NCI-H748 (cell line): Measurements from ENCODE around the gene REPIN1.

Experiments
- DNase-seq: peaks from one replicate; lab custom pipeline; 2025; ENCODE audit not compliant: unreplicated experiment; lab: John Stamatoyannopoulos, UW

REPIN1 gene

DNA sequence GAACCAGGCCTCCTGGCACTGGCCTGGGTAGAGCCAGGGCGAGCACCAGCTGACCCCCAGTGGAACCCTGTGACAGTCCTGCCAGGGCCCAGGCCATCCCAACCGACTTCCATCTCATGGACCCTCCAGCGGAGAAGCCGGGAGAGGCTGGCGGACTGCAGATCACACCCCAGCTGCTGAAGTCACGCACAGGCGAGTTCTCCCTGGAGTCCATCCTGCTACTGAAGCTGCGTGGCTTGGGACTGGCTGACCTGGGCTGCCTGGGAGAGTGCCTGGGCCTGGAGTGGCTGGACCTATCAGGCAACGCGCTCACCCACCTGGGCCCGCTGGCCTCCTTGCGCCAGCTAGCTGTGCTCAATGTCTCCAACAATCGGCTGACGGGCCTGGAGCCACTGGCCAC lies 31.9 kb upstream of the REPIN1 start:
- no peak for DNase-seq

GRCh38 chr7:150337179-150337578 lies 31.4 kb upstream of the REPIN1 start:
- DNase-seq = no peak

- no peak for DNase-seq
Measured at GRCh38 chr7:150337659-150338081, 31.0 kb upstream of the REPIN1 start.

DNA sequence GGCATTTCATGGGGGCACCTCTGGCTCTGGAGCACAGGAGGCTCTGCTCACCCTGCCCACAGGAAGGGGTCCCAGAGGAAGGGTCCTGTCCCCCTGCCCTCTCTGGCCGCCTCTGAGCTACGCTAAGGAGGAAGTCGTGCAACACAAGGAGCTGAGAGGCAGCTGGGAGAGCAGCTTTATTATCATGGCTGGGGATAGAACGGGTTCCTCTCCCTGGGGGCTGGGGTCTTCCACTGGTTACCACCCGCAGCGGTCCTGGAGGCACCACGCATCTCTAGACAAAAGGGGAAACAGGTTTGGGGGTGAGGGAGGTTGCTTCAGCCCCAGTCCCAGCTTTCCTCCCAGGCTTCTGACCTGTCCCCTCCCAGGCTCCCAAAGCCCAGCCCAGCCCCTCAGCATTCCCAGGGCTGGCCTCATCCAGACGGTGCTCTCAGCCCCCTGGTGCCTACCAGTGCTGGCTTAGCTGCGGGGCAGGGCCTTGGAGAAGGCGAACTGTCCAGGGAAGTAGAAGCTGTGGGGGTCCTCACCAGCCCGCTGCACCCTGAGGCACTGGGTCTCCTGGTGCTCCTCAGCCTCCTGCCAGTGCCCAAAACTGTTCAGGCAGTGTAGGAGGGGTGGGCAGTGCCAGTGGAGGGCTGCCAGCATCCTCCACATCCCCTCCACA lies 30.3 kb upstream of the REPIN1 start:
- DNase-seq = no peak

DNA sequence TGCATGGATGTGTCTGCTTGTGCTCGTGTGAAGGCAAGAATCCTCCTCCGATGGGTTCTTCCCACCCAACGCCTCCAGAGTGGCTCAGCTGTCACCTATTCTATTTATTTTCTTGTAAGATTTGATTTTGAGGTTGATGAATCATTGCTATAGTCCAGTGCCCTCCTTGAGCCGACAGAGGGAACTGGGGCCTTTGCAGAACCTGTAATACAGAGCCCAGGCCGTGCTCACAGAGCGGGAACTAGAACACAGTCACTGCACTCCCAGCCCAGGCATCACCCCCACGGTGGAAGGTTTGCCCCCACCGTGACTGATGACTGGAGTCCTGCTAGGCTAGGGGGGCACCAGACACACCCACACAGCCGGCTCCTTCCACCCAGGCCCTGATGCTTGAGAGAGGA lies 29.2 kb upstream of the REPIN1 start:
- DNase-seq = no peak

GRCh38 chr7:150340024-150340749 lies 28.4 kb upstream of the REPIN1 start:
- DNase-seq = no peak

- no peak for DNase-seq
Measured at GRCh38 chr7:150340875-150341262, 27.8 kb upstream of the REPIN1 start.

DNA sequence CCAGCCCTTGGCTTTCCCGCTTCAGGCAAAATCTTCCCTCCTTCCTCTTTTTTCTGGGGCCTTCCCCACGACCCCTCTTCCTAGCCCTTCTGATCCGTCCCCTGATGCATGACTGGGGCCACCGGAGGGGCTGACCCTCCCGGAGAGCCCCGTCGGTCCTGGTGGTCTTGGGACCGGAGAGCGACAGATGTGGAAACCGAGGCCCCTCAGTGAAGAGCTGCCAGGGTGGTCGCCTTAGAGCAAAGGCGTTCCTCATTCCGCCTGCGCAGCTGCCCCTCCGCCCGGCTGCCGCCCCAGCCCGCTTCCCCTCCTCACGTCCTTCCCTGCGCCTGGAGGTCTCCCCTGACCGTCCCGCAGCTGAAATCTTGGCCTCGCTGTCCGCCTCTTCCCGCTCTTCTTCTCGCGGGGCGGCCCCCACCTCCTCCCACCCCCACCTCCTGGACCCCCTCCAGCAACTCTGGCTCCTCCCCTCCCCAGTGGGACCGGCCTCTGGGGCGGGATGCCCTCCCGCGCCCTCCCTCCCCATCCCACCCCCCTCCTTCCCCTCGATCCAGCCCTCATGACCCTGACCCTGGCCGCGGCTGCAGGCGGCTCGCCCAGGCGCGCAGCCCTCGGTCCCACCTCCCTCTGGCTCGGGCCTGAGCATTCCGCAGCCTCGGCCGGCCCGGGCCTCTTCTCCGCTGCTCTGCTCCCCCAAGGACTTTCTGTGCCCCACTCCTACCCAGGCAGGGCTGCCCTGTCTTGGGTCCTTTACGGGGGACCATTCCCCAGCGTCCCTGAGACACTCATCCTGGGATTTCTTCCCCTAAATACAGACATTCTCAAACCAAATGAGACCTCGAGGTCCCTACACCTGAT lies 27.1 kb upstream of the REPIN1 start, which contains the start of gene RARRES2:
Gene RARRES2, minus strand, starts transcription at position 367 of the 858 bp plus-strand sequence. CDS start 1,020 bp downstream, outside the sequence.
- DNase-seq = no peak

- DNase-seq = no peak
Measured at GRCh38 chr7:150342121-150342408, 26.6 kb upstream of the REPIN1 start.

- no peak for DNase-seq
Measured at GRCh38 chr7:150343225-150343624, 25.4 kb upstream of the REPIN1 start.

DNA sequence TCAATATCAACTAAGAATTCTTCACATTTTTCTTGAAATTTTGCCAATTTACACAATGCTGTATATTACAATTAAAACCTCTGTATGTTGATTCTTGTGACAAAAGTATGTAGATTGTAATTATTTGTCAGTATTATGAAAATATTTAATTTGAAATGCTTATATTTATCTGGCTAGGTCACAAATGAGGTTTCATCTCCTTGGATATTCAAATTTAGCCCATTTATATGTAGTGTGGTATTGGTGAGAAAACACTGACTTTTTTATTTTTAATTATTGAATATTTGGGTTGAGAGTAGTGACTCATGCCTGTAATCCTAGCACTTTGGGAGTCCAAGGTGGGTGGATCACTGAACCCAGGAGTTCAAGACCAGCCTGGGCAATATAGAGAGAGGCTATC lies 24.3 kb upstream of the REPIN1 start:
- DNase-seq = no peak

DNA sequence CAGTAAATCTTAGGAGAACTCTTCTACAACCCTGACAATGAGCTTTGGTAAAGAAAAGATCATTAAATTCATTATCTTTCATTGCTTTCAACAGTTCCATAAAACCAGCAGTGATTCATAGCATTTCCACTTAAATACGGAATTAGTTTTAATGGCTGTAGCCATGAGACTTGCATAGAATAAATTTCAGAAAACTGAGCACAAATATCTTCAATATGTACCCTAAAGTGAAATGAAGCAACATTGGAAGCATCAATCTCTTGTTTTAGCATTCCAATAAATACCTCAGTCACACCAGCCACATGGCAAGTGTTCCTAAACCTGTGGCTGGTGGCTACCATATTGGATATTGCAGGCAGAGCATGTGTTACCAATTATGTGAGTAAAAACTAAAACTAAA lies 23.6 kb upstream of the REPIN1 start:
- no peak for DNase-seq

DNA sequence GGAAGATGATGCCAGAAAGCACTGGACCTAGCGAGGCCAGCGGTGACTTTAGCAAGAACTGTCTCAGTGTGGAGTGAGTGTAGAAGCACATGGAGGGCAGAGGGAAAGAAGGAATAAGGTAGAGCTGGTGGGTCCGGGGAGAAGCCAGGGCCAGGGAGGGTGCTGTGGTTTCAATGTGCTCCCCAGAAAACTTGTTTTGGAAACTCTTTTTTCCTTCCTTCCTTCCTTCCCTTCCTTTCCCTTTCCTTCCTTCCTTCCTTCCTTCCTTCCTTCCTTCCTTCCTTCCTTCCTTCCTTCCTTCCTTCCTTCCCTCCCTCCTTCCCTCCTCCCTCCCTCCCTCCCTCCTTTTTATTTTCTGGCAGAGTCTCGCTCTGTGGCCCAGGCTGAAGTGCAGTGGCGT lies 21.7 kb upstream of the REPIN1 start:
- DNase-seq = no peak

- DNase-seq = no peak
Measured at GRCh38 chr7:150351587-150352194, 16.9 kb upstream of the REPIN1 start.

- DNase-seq = no peak
Measured at GRCh38 chr7:150355666-150356059, 13.0 kb upstream of the REPIN1 start.

DNA sequence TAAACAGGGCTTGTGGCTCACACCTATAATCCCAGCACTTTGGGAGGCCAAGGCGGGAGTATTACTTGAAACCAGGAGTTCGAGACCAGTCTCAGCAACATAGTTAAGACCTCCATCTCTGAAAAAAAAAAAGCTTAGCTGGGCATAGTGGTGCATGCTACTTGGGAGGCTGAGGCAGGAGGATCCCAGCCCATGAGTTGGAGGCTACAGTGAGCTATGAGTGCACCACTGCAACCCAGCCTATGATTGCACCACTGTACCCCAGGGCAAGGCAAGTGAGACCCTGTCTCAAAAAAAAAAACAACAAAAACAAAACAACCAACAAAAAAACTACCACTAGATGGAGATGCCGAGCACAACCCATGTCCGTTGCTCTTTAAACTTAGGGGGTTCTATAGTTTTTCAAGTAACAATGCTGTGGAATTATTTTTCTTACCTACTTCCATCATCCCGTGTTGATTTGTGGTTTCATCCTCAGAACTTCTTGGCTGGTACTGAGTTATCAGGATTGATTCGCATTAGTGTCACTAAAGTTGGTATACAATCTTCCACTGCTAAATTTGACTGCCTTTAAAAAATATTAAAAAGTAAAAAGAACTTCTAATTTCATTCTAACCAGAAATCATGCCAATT lies 12.2 kb upstream of the REPIN1 start:
- peak; percentile 37 for DNase-seq

DNA sequence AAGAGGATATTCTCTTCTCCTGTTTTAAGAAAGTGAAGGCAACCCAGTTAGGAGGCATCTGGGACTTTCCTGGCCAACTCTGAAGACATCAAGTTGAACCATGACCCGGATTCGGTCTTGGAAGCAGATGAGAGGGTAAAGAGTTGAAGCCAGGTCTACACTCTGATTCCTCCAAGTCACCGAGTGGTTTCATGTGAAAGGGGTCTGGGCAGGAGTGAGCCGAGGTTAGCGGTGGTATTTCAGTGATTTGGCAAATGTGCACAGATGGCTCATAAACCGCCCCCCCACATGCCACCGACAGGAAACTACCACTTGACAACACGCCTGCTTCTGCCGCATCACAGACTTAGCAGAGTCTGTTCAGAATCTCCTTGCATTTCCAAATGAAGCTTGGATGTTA lies 11.4 kb upstream of the REPIN1 start:
- DNase-seq = peak; percentile 15

DNA sequence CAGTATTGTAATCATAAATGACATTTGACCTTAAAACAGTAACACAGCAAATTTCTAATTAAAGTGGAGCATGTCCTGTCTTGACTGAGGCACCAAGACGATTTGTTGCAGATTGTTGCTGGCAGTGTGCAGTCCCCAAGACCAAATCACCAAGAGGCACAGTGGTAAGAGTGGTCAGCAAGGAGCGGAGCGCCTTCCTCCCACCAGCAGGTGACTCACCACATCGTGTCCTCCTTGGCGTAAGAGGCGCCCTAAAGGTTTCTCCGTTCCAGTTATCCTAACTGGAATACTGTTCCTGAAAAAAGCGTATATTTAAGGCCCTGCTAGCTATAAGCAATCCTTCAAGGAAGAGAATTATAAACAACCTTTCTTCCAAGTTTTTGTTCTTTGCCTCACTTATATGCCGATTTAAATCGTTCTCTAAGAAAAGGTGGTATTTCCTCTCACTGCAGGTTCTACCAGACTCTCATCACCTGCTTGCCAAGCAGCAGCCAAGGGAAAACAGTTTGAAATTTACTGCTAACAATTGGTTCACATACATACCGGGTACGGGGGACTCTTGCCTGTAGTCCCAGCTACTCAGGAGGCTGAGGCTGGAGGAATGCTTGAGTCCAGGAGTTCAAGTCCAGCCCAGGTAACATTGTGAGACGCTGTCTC lies 10.7 kb upstream of the REPIN1 start:
- no peak for DNase-seq

GRCh38 chr7:150358433-150358832 lies 10.2 kb upstream of the REPIN1 start:
- DNase-seq = no peak

DNA sequence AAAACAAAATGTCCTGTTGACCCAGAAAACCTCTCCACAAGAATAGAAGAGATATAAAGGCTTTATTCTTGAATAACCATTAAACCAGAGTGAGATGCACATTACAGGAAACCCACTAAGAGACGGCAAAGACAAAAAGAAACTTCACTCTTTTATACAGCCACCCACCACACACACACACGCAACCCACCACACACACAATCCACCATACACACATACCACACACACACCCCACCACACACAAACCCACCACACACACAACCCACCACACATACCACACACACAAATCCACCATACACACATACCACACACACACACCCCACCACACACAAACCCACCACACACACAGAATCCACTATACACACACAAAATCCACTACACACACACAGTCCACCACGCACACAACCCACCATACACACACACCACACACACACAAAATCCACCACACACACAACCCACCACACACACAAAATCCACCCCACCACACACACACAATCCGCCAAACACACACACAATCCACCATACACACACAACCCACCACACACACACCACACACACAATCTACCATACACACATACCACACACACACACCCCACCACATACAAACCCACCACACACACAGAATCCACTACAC lies 9.5 kb upstream of the REPIN1 start:
- DNase-seq = no peak
